ENCODE results near the gene TTC13. TPM values are rescaled to one million over a fixed set of nuclear protein-coding genes. Genes with fewer than 3 reads are reported as not detected.

Gene TTC13
- total and polyA plus RNA-seq, 2 of the 4 experiments (the other 2 are of a cell fraction): 6.1 to 9.1 TPM

DNA sequence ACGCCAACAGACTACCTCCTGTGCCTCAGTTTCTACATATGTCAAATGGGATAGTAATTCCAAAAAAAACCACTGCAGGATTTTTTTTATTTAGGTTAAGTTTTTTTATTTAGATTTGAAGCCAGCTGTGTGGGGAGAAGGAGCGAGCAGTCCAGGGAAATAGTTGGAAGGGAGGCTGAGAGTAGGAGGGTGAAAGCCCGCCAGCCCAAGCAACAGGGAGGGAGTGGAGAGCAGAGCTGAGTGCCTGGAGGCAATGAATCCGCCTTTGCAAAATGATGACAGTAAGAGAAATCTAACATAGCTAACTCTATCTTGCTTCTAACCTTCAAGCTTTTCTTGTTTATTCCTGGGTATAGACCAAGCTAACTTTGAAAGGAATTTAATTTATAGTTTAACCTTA, 94.7 kb downstream of the TTC13 start:
- DNase-seq (no peak), ATAC-seq (ENCODE audit: low read depth) (peak; percentile 52; the same call in 1 of the 2 replicates)
- no peak overlapping the region for H4K91ac ChIP-seq (ENCODE audit: insufficient read depth, low read depth, low read length)
- no peak overlapping the region for H2BK120ac ChIP-seq (ENCODE audit: low read depth, low read length)
- no peak overlapping the region for H3K18ac ChIP-seq (ENCODE audit: low read depth, low read length)
- no peak overlapping the region for H3K9ac ChIP-seq (ENCODE audit: low read depth, low read length)
- H2BK20ac ChIP-seq (ENCODE audit: low read depth, low read length): no peak overlapping the region
- in situ Hi-C loops (cut with MboI; ENCODE audit: low sequenced_read_pairs): no loop called here
- H3K23ac ChIP-seq (ENCODE audit: low read depth, low read length): no peak overlapping the region
- no peak overlapping the region for H3K4me2 ChIP-seq (ENCODE audit: low read depth, low read length)
- H3K79me1 ChIP-seq (ENCODE audit: low read depth in 1 of 2, low read length in 2 of 2): no peaks in the 10 kb centered on the region
- WGBS, 2 experiments (ENCODE audit: extremely low coverage in 2 of 2, insufficient read length in 1 of 2): 20% methylated on average over 1 of the region's 4 CpGs; no CpG with 5 or more reads in 1 of the 2 experiments
- dilution Hi-C loops (cut with HindIII; ENCODE audit: low sequenced_read_pairs, unreplicated experiment): no loop called here
- no peak overlapping the region for H3K4me3 ChIP-seq (ENCODE audit: insufficient read depth, low read depth, low read length)
- no peaks in the 10 kb centered on the region for H3K27me3 ChIP-seq (ENCODE audit: control insufficient read depth, insufficient read depth, low read length)
- H3K9me1 ChIP-seq (ENCODE audit: insufficient read depth, low read length): peaks cover 4% of the 10 kb centered on the region; the same call in 1 of the 2 replicates
- intact Hi-C loops (cut with micrococcal nuclease): no loop called here
- H3K9me3 ChIP-seq (ENCODE audit: control insufficient read depth, insufficient read depth, low read length): peaks cover 9% of the 10 kb centered on the region
- no peak overlapping the region for H3K27ac ChIP-seq (ENCODE audit: insufficient read depth, low read length)
- no peak overlapping the region for H4K8ac ChIP-seq (ENCODE audit: low read depth in 2 of 2, low read length in 2 of 2)
- no peak overlapping the region for H4K5ac ChIP-seq (ENCODE audit: low read depth, low read length)
- no peaks in the 10 kb centered on the region for H3K36me3 ChIP-seq (ENCODE audit: control insufficient read depth, insufficient read depth, low read length)
- no peaks in the 10 kb centered on the region for H4K20me1 ChIP-seq (ENCODE audit: insufficient read depth, low read length)
- ChIA-PET CTCF (no interaction called here), POLR2A (ENCODE audit: unreplicated experiment) (no interaction called here)
- no peak overlapping the region for H3K14ac ChIP-seq (replicated peaks; ENCODE audit: low read depth, low read length)
- TF ChIP-seq, protein P1, sequence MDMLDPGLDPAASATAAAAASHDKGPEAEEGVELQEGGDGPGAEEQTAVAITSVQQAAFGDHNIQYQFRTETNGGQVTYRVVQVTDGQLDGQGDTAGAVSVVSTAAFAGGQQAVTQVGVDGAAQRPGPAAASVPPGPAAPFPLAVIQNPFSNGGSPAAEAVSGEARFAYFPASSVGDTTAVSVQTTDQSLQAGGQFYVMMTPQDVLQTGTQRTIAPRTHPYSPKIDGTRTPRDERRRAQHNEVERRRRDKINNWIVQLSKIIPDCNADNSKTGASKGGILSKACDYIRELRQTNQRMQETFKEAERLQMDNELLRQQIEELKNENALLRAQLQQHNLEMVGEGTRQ (IDR thresholded peaks at IDR 0.05; ENCODE audit: low read depth, low read length): no peak
- TF ChIP-seq POLR2A (IDR thresholded peaks at IDR 0.05; ENCODE audit: low read depth, low read length): no peak
- no peak for TF ChIP-seq CHD1 (IDR thresholded peaks at IDR 0.05; ENCODE audit: low read depth, low read length)
- TF ChIP-seq RFX5 (IDR thresholded peaks at IDR 0.05; ENCODE audit: low read depth, low read length): no peak
- TF ChIP-seq CEBPB (IDR thresholded peaks at IDR 0.05; ENCODE audit: low read depth, low read length): no peak
- TF ChIP-seq FOS (IDR thresholded peaks at IDR 0.05; ENCODE audit: low read depth, low read length): no peak
- TF ChIP-seq, protein P2, sequence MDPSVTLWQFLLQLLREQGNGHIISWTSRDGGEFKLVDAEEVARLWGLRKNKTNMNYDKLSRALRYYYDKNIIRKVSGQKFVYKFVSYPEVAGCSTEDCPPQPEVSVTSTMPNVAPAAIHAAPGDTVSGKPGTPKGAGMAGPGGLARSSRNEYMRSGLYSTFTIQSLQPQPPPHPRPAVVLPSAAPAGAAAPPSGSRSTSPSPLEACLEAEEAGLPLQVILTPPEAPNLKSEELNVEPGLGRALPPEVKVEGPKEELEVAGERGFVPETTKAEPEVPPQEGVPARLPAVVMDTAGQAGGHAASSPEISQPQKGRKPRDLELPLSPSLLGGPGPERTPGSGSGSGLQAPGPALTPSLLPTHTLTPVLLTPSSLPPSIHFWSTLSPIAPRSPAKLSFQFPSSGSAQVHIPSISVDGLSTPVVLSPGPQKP (IDR thresholded peaks at IDR 0.05; ENCODE audit: borderline replicate concordance, low read depth, low read length): no peak
- TF ChIP-seq RCOR1 (IDR thresholded peaks at IDR 0.05; ENCODE audit: insufficient replicate concordance, low read length): no peak
- no peak for TF ChIP-seq BHLHE40 (IDR thresholded peaks at IDR 0.05; ENCODE audit: low read depth, low read length)
- no peak for TF ChIP-seq MXI1 (IDR thresholded peaks at IDR 0.05; ENCODE audit: borderline replicate concordance, low read depth, low read length)
- no peak for TF ChIP-seq SMC3 (IDR thresholded peaks at IDR 0.05; ENCODE audit: low read depth, low read length)
- no peak for TF ChIP-seq MAZ (IDR thresholded peaks at IDR 0.05; ENCODE audit: borderline replicate concordance, low read depth, low read length)
- H2AFZ ChIP-seq (replicated peaks; ENCODE audit: low read length, poor library complexity): no peak overlapping the region
- H3K4ac ChIP-seq (ENCODE audit: low read depth, low read length): no peak overlapping the region
- no TSS peak for BruUV-seq (replicated peaks)
- no peak overlapping the region for H2AK5ac ChIP-seq (ENCODE audit: low read depth, low read length)
- no peak overlapping the region for H2AK9ac ChIP-seq (replicated peaks; ENCODE audit: low read depth, low read length, poor library complexity)
- no peak overlapping the region for H2BK15ac ChIP-seq (ENCODE audit: low read depth, low read length)
- peaks cover 11% of the 10 kb centered on the region; the same call in 1 of the 2 replicates for H3K4me1 ChIP-seq (ENCODE audit: control insufficient read depth, insufficient read depth, low read length)
- H3K56ac ChIP-seq (ENCODE audit: extremely low read depth, insufficient read depth, low read length): no peak overlapping the region
- no peak overlapping the region for H2BK5ac ChIP-seq (ENCODE audit: low read depth, low read length, poor library complexity, severe bottlenecking)
